Osteoblast (primary cell): Measurements from ENCODE around the gene ADARB2. TPM values are rescaled to one million over a fixed set of nuclear protein-coding genes. Genes with fewer than 3 reads are reported as not detected.

Source experiments
- DNase-seq: peaks from one replicate; pipeline ENCODE4 v3.0.0; 2011; ENCODE audit warnings: low spot score, mixed read lengths; ENCODE audit not compliant: insufficient read length; ENCODE audit errors: missing footprints
- H2AFZ ChIP-seq: 2 replicates; pipeline ENCODE4 v1.6.0; 2011; ENCODE audit warnings: mild to moderate bottlenecking, low read length
- H3K27ac ChIP-seq: 2 replicates; pipeline ENCODE4 v1.5.1; 2011; ENCODE audit warnings: mild to moderate bottlenecking, low read depth, low read length, moderate library complexity
- H3K27me3 ChIP-seq: 2 replicates; pipeline ENCODE4 v1.6.0; 2012; ENCODE audit warnings: mild to moderate bottlenecking, control low read depth, inconsistent platforms, low read length, moderate library complexity; ENCODE audit not compliant: insufficient read depth
- H3K36me3 ChIP-seq: 2 replicates; pipeline ENCODE4 v1.5.1; 2011; ENCODE audit warnings: mild to moderate bottlenecking, low read length, control low read depth, moderate library complexity; ENCODE audit not compliant: insufficient read depth
- H3K4me1 ChIP-seq: 2 replicates; pipeline ENCODE4 v1.5.1; 2011; ENCODE audit warnings: mild to moderate bottlenecking, low read length, control low read depth, moderate library complexity; ENCODE audit not compliant: insufficient read depth
- H3K4me2 ChIP-seq: 2 replicates; pipeline ENCODE4 v1.6.0; 2011; ENCODE audit warnings: mild to moderate bottlenecking, low read length; ENCODE audit not compliant: insufficient read depth
- H3K4me3 ChIP-seq: fragments of 200-600 bp; sonication (generic); 3 replicates; pipeline ENCODE4 v1.5.1; 2012; ENCODE audit warnings: mild to moderate bottlenecking, low read length, inconsistent platforms; ENCODE audit not compliant: insufficient read depth
- H3K79me2 ChIP-seq: 2 replicates; pipeline ENCODE4 v1.6.0; 2012; ENCODE audit warnings: mild to moderate bottlenecking, low read length, control low read depth, inconsistent platforms; ENCODE audit not compliant: insufficient read depth
- H3K9me3 ChIP-seq: 2 replicates; pipeline ENCODE4 v1.5.1; 2011; ENCODE audit warnings: low read depth, low read length, control low read depth
- H4K20me1 ChIP-seq: 2 replicates; pipeline ENCODE4 v1.6.0; 2012; ENCODE audit warnings: mild to moderate bottlenecking, low read length, control low read depth; ENCODE audit not compliant: insufficient read depth
- total RNA-seq: library from RNA; depleted of rRNA; stranded (reverse); fragments of >200 nt; gene quantifications from 2 replicates; pipeline ENCODE4 v1.2.3, GENCODE V29; 2012
- TF ChIP-seq, protein P1 (sequence below): IDR thresholded peaks from 2 replicates; pipeline ENCODE4 v1.5.1; 2011; ENCODE audit warnings: mild to moderate bottlenecking, low read depth, low read length, moderate library complexity; ENCODE audit errors: extremely low read depth

ADARB2 gene
- total RNA-seq, 1 donor = not detected

DNA sequence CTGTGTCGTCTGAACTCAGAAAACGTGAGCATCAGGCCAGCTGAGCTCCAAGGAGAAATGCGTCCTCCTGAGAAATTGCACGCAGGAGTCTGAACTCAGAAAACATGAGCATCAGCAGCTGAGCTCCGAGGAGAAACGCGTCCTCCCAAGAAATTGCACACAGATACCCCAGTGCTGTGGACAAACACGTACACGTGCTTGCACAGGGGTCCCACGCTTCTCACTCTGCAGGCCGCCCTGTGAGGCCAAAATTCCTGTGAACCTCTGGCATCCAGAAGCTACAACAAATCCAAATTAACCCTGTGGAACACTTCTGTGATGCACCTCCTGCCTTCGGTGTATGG, 547.3 kb downstream of the ADARB2 start:
- TF ChIP-seq, protein P1, sequence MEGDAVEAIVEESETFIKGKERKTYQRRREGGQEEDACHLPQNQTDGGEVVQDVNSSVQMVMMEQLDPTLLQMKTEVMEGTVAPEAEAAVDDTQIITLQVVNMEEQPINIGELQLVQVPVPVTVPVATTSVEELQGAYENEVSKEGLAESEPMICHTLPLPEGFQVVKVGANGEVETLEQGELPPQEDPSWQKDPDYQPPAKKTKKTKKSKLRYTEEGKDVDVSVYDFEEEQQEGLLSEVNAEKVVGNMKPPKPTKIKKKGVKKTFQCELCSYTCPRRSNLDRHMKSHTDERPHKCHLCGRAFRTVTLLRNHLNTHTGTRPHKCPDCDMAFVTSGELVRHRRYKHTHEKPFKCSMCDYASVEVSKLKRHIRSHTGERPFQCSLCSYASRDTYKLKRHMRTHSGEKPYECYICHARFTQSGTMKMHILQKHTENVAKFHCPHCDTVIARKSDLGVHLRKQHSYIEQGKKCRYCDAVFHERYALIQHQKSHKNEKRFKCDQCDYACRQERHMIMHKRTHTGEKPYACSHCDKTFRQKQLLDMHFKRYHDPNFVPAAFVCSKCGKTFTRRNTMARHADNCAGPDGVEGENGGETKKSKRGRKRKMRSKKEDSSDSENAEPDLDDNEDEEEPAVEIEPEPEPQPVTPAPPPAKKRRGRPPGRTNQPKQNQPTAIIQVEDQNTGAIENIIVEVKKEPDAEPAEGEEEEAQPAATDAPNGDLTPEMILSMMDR = no peak
- Histone ChIP-seq H3K9me3 (no peaks in the 10 kb centered on the region), H4K20me1 (no peaks in the 10 kb centered on the region), H3K27me3 (no peaks in the 10 kb centered on the region), H3K4me3 (no peak overlapping the region), H3K79me2 (no peaks in the 10 kb centered on the region), H3K4me2 (no peak overlapping the region), H3K27ac (no peak overlapping the region), H2AFZ (no peak overlapping the region), H3K4me1 (no peaks in the 10 kb centered on the region), H3K36me3 (no peaks in the 10 kb centered on the region)
- no peak for DNase-seq

DNA sequence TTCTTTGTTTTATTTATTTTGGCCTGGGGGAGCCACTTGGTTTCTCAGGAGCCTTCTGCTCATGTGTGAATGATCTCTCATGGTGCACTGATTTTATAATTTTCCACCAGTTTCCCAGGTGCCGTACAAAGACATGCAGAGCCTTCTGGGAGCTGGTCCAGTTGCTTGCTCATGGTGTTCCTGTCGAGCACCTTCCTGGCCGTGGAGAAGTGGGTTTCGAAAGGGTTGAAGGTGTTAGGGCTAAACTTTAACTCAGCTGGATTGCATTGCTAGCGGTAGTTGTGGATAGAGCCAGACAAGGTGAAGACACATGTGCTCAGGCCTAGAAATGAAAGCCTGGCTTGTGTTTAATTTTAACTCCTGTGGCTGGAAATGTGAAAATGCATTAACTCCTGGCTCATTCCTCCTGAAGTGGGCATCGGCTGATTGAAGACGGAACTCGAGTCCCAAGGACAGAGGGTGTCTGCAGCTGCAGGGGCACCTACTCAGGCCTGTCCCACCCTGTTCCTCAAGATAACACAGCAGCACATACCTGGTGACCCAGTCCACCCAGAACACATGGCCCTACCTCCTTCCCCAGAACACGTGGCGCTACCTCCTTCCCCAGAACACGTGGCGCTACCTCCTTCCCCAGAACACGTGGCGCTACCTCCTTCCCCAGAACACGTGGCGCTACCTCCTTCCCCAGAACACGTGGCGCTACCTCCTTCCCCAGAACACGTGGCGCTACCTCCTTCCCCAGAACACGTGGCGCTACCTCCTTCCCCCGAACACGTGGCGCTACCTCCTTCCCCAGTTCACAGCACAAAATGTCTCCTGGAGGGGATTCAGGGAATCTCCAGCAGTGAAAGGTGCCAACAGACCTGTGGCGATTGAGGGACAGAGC, 547.9 kb downstream of the ADARB2 start:
- Histone ChIP-seq H3K4me1 (no peaks in the 10 kb centered on the region), H3K4me2 (no peak overlapping the region), H2AFZ (no peak overlapping the region)

GRCh38 chr10:1188558-1189135, 548.7 kb downstream of the ADARB2 start:
- Histone ChIP-seq H3K27ac (no peak overlapping the region), H3K4me1 (no peaks in the 10 kb centered on the region), H3K79me2 (no peaks in the 10 kb centered on the region), H3K27me3 (no peaks in the 10 kb centered on the region), H4K20me1 (no peaks in the 10 kb centered on the region), H3K4me2 (no peak overlapping the region), H3K36me3 (no peaks in the 10 kb centered on the region), H2AFZ (no peak overlapping the region), H3K9me3 (no peaks in the 10 kb centered on the region), H3K4me3 (no peak overlapping the region)
- DNase-seq = no peak
- TF ChIP-seq, protein P1 = no peak

More for the DNA sequence above, 547.9 kb downstream of the ADARB2 start:
- H4K20me1 ChIP-seq = no peaks in the 10 kb centered on the region
- no peak for DNase-seq
- no peaks in the 10 kb centered on the region for H3K27me3 ChIP-seq
- TF ChIP-seq, protein P1 = no peak
- no peaks in the 10 kb centered on the region for H3K36me3 ChIP-seq
- no peaks in the 10 kb centered on the region for H3K9me3 ChIP-seq
- H3K79me2 ChIP-seq = no peaks in the 10 kb centered on the region
- no peak overlapping the region for H3K4me3 ChIP-seq
- no peak overlapping the region for H3K27ac ChIP-seq

- no peak for DNase-seq
- no peak overlapping the region for H3K4me3 ChIP-seq
- no peak overlapping the region for H2AFZ ChIP-seq
- H3K27ac ChIP-seq = no peak overlapping the region
- H3K9me3 ChIP-seq = no peaks in the 10 kb centered on the region
- H3K79me2 ChIP-seq = no peaks in the 10 kb centered on the region
- no peaks in the 10 kb centered on the region for H3K4me1 ChIP-seq
- no peaks in the 10 kb centered on the region for H3K27me3 ChIP-seq
- no peaks in the 10 kb centered on the region for H3K36me3 ChIP-seq
- TF ChIP-seq, protein P1 = no peak
- no peak overlapping the region for H3K4me2 ChIP-seq
- H4K20me1 ChIP-seq = no peaks in the 10 kb centered on the region
These were observed 549.3 kb downstream of the ADARB2 start for GRCh38 chr10:1187855-1188557.
